ENCODE measurements around the gene MAP4K1. TPM values are rescaled to one million over a fixed set of nuclear protein-coding genes. Genes with fewer than 3 reads are reported as not detected.

The MAP4K1 gene
- total RNA-seq, 1 donor from 2014 or later, result 10.9 TPM

DNA sequence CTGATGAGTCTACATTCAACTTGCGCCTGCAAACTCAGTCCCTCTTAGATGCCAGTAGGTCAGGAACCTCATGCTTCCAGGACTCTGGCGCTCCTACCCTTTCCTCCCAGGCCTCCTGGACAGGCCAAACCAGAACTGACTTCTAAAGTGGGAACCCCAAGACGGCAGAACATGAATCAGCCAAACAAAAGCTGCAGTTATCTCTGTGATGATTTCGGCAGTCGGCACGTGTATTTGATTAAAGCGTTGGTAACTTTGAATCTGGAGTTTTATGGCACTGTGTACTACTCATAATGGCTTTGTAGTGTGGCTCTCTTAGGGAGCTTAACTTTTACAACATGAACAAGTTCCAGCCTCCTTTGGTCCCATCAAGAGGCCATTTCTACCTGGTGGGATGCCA lies 43.4 kb upstream of the MAP4K1 start:
- H3K9me3 Mint-ChIP-seq (ENCODE audit: low read depth), result no peaks in the 10 kb centered on the region
- no peak overlapping the region for H3K4me3 Mint-ChIP-seq (ENCODE audit: low read depth)
- peak overlapping the region; percentile 94 for H3K27ac Mint-ChIP-seq
- no peaks in the 10 kb centered on the region for H3K27me3 Mint-ChIP-seq
- no peak for DNase-seq (ENCODE audit: low spot score, unreplicated experiment)
- TF ChIP-seq, protein P1, sequence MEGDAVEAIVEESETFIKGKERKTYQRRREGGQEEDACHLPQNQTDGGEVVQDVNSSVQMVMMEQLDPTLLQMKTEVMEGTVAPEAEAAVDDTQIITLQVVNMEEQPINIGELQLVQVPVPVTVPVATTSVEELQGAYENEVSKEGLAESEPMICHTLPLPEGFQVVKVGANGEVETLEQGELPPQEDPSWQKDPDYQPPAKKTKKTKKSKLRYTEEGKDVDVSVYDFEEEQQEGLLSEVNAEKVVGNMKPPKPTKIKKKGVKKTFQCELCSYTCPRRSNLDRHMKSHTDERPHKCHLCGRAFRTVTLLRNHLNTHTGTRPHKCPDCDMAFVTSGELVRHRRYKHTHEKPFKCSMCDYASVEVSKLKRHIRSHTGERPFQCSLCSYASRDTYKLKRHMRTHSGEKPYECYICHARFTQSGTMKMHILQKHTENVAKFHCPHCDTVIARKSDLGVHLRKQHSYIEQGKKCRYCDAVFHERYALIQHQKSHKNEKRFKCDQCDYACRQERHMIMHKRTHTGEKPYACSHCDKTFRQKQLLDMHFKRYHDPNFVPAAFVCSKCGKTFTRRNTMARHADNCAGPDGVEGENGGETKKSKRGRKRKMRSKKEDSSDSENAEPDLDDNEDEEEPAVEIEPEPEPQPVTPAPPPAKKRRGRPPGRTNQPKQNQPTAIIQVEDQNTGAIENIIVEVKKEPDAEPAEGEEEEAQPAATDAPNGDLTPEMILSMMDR (IDR thresholded peaks at IDR 0.05; ENCODE audit: unreplicated experiment), result no peak
- peaks cover 82% of the 10 kb centered on the region for H3K4me1 Mint-ChIP-seq (ENCODE audit: low read depth)
- H3K36me3 Mint-ChIP-seq (ENCODE audit: insufficient read depth), result peaks cover 9% of the 10 kb centered on the region

DNA sequence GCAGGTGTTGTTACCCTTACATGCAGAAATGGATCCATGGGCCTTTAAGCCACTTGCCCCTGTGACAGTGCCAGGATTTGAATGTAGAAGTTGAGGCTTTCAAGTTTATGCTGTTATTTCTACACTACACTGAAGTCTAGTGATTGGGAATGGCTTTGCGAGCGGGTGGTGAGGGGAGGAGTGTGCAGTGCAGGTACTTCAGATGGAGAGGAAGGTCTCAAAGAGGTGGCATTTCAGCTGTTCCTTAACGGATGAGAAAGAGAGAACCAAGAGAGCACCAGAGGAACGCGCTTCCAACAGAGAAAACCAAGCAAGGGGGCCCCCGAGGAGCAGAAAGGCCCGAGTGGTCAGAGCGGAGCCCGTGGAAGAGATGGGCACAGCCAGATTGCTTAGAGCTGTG lies 43.0 kb upstream of the MAP4K1 start:
- peak overlapping the region; percentile 94 for H3K27ac Mint-ChIP-seq
- H3K4me1 Mint-ChIP-seq (ENCODE audit: low read depth), result peaks cover 82% of the 10 kb centered on the region
- TF ChIP-seq, protein P1 (IDR thresholded peaks at IDR 0.05; ENCODE audit: unreplicated experiment), result no peak
- peaks cover 12% of the 10 kb centered on the region for H3K36me3 Mint-ChIP-seq (ENCODE audit: insufficient read depth)
- H3K27me3 Mint-ChIP-seq, result no peaks in the 10 kb centered on the region
- H3K9me3 Mint-ChIP-seq (ENCODE audit: low read depth), result no peaks in the 10 kb centered on the region
- no peak overlapping the region for H3K4me3 Mint-ChIP-seq (ENCODE audit: low read depth)
- no peak for DNase-seq (ENCODE audit: low spot score, unreplicated experiment)

DNA sequence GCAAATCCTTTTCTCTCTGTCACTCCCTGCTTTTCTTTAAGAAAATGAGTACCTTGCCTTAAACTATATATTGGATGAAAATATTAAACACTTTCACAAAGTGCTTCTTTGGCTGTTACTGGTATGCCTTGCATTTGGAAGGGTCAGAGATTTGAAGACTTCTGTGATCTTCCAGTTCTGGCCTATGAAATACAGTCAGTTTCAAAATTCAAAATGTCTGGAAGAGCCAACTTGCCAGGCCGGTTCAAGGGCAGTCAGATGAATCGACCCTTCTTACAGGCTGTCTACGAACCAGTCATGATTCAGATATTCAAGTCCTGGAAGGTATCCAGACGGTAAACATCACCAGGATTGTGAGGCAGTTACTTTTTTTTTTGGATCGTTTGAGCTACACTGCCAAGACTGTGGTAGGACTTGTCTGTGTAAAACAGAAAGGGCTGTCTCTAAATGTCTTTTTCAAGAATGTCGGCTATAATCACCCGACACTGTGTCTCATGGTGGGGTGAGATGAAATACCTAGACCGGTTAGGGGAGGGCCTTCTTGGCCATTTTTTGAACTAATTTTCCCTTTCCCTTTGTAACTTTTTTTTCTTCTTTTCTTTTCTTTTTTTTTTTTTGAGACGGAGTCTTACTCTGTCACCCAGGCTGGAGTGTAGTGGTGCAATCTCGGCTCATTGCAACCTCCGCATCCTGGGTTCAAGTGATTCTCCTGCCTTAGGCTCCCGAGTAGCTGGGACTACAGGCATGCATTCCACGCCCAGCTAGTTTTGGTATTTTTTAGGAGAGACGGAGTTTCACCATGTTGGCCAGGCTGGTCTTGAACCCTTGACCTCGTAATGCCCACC lies 40.9 kb upstream of the MAP4K1 start:
- TF ChIP-seq, protein P1 (IDR thresholded peaks at IDR 0.05; ENCODE audit: unreplicated experiment), result no peak
- H3K4me1 Mint-ChIP-seq (ENCODE audit: low read depth), result peaks cover 85% of the 10 kb centered on the region
- no peaks in the 10 kb centered on the region for H3K9me3 Mint-ChIP-seq (ENCODE audit: low read depth)
- H3K27ac Mint-ChIP-seq, result peak overlapping the region; percentile 96
- H3K27me3 Mint-ChIP-seq, result no peaks in the 10 kb centered on the region
- DNase-seq (ENCODE audit: low spot score, unreplicated experiment), result no peak
- H3K36me3 Mint-ChIP-seq (ENCODE audit: insufficient read depth), result peaks cover 12% of the 10 kb centered on the region
- H3K4me3 Mint-ChIP-seq (ENCODE audit: low read depth), result peak overlapping the region; percentile 23

DNA sequence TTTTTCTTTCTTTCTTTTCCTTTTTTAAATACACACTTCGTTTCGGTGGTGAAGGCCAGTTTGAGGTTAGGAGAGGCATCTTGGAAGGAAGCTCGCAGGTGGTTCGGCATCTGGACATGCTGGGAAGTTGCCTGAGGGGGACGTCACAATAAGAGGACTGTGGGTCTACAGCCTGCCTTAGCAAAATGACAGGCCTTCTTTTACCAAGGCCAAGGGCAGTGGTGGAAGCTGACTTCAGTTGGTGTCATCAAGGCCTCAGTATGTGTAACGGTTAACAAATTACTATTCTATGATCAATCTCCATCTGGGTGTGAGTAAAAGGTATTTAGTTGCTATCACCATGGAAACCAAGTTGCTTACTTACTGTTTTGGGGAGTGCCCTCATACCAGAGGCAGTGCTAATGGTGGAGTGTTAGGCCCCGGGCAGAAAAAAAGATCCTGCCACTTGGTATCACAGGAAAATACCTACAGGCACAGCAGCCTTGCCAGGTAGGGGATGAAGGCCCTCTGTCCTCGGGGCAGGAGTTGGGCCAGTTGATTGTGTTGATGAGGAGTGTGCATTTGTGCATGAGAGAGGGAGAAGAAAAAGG lies 40.0 kb upstream of the MAP4K1 start:
- Mint-ChIP-seq H3K36me3 (ENCODE audit: insufficient read depth) (peaks cover 12% of the 10 kb centered on the region), H3K4me1 (ENCODE audit: low read depth) (peaks cover 88% of the 10 kb centered on the region), H3K27ac (peak overlapping the region; percentile 96), H3K27me3 (no peaks in the 10 kb centered on the region), H3K4me3 (ENCODE audit: low read depth) (peak overlapping the region; percentile 14), H3K9me3 (ENCODE audit: low read depth) (no peaks in the 10 kb centered on the region)
- TF ChIP-seq, protein P1 (IDR thresholded peaks at IDR 0.05; ENCODE audit: unreplicated experiment), result no peak
- no peak for DNase-seq (ENCODE audit: low spot score, unreplicated experiment)

DNA sequence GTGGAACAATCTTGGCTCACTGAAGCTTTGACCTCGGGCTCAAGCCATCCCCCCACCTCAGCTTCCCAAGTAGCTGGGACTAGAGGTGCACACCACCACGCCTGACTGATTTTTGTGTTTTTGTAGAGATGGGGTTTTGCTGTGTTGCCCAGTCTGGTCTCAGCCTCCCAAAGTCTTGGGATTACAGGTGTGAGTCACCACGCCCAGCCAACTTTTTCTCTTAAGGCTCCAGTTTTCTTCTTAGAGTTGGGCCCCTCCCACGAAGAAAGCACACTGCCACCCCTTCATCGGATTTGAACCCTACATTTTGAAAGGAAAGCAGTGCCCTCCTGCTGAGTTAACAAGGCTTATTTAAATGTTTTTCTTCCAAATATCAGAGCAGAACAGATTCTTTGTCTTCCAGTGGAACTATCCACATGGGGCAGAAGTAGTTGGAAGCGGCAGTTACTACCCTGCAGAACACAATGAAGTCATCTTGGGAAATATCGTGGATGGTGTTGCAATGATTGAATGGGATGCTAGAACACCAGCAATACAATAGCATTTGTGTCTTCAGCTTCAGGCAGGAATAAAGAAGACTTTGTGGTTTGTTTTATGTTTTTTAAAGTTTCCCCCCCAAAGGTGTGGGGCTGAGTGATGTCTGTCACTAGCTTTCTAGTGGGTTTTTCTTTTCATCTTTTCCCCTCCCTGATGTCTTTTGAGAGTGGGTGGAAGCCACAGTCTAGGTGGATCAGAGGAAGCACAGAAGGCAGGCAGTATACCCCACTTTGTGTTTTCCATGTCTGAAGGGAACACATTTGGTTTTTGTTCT lies 38.6 kb upstream of the MAP4K1 start:
- peaks cover 92% of the 10 kb centered on the region for H3K4me1 Mint-ChIP-seq (ENCODE audit: low read depth)
- no peak for DNase-seq (ENCODE audit: low spot score, unreplicated experiment)
- peak overlapping the region; percentile 37 for H3K4me3 Mint-ChIP-seq (ENCODE audit: low read depth)
- H3K9me3 Mint-ChIP-seq (ENCODE audit: low read depth), result no peaks in the 10 kb centered on the region
- H3K27ac Mint-ChIP-seq, result peak overlapping the region; percentile 96
- TF ChIP-seq, protein P1 (IDR thresholded peaks at IDR 0.05; ENCODE audit: unreplicated experiment), result no peak
- H3K36me3 Mint-ChIP-seq (ENCODE audit: insufficient read depth), result peaks cover 12% of the 10 kb centered on the region
- H3K27me3 Mint-ChIP-seq, result no peaks in the 10 kb centered on the region
